ENCODE results near the gene MRM3.

GRCh38 chr17:794876-795275 lies 12.7 kb downstream of the MRM3 start:
- TF ChIP-seq POLR2A (IDR thresholded peaks at IDR 0.05) = no peak
- TF ChIP-seq, protein P1, sequence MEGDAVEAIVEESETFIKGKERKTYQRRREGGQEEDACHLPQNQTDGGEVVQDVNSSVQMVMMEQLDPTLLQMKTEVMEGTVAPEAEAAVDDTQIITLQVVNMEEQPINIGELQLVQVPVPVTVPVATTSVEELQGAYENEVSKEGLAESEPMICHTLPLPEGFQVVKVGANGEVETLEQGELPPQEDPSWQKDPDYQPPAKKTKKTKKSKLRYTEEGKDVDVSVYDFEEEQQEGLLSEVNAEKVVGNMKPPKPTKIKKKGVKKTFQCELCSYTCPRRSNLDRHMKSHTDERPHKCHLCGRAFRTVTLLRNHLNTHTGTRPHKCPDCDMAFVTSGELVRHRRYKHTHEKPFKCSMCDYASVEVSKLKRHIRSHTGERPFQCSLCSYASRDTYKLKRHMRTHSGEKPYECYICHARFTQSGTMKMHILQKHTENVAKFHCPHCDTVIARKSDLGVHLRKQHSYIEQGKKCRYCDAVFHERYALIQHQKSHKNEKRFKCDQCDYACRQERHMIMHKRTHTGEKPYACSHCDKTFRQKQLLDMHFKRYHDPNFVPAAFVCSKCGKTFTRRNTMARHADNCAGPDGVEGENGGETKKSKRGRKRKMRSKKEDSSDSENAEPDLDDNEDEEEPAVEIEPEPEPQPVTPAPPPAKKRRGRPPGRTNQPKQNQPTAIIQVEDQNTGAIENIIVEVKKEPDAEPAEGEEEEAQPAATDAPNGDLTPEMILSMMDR (IDR thresholded peaks at IDR 0.05) = peak; percentile 55 to 90 (median 82)

Measured in thyroid gland (tissue), 4 donors.